WTC11 (cell line): ENCODE results near the gene ITCH. TPM values are rescaled to one million over a fixed set of nuclear protein-coding genes. Genes with fewer than 3 reads are reported as not detected.
"Not testable (repeated sequence)": the region's sequence is repeated elsewhere in the genome, so short reads cannot be mapped to it uniquely, and the experiment has no call there.

Experiments
- ATAC-seq: fragments of 200-7000 bp; cut with Tn5 transposase; 2 replicates; pipeline ENCODE4 v1.10.0; 2021; ENCODE audit warnings: mild to moderate bottlenecking, moderate library complexity
- CTCF ChIA-PET: fragments of 300-600 bp; sonication (Branson Sonifier 250); formaldehyde crosslinking; loops from one replicate; lab custom pipeline; 2021; ENCODE audit warnings: antibody characterized with exemption; lab: Charles Lee
- POLR2A ChIA-PET: fragments of 350-600 bp; sonication (Branson Sonifier 250); formaldehyde crosslinking; loops from one replicate; lab custom pipeline; 2021; ENCODE audit warnings: antibody characterized with exemption; lab: Charles Lee
- DNase-seq: peaks from one replicate; pipeline ENCODE4 v3.0.0; 2021; ENCODE audit warnings: low spot score
- H3K27ac Mint-ChIP-seq: 2 replicates; pipeline ENCODE4 v1.8.0; 2021; ENCODE audit warnings: mixed read lengths
- H3K27me3 Mint-ChIP-seq: 2 replicates; pipeline ENCODE4 v1.8.0; 2021; ENCODE audit warnings: low read depth, mild to moderate bottlenecking, moderate library complexity, mixed read lengths
- H3K36me3 Mint-ChIP-seq: 2 replicates; pipeline ENCODE4 v1.8.0; 2021; ENCODE audit warnings: mixed read lengths
- H3K4me1 Mint-ChIP-seq: 2 replicates; pipeline ENCODE4 v1.8.0; 2022; ENCODE audit warnings: mixed read lengths
- H3K4me3 Mint-ChIP-seq: 2 replicates; pipeline ENCODE4 v1.8.0; 2021; ENCODE audit warnings: mild to moderate bottlenecking, moderate library complexity, mixed read lengths
- H3K9me3 Mint-ChIP-seq: 2 replicates; pipeline ENCODE4 v1.8.0; 2021; ENCODE audit warnings: mixed read lengths
- AFF4 ChIP-seq: sonication (generic); formaldehyde crosslinking; IDR thresholded peaks from 2 replicates; pipeline ENCODE4 v1.8.1; 2023; ENCODE audit warnings: mild to moderate bottlenecking, missing genetic modification reagents, borderline replicate concordance
- ATF1 ChIP-seq: sonication (generic); formaldehyde crosslinking; IDR thresholded peaks from 2 replicates; pipeline ENCODE4 v1.8.1; 2023; ENCODE audit warnings: mild to moderate bottlenecking, moderate library complexity, missing genetic modification reagents
- EMX1 ChIP-seq: fragments of 250-450 bp; sonication (Bioruptor Pico); IDR thresholded peaks from 2 replicates; pipeline ENCODE4 v1.8.0; 2021; ENCODE audit warnings: mild to moderate bottlenecking
- ESRRA ChIP-seq: sonication (generic); formaldehyde crosslinking; IDR thresholded peaks from 2 replicates; pipeline ENCODE4 v1.8.1; 2022; ENCODE audit warnings: mild to moderate bottlenecking, missing genetic modification reagents, borderline replicate concordance
- ETV6 ChIP-seq: sonication (generic); formaldehyde crosslinking; IDR thresholded peaks from 2 replicates; pipeline ENCODE4 v1.8.1; 2022; ENCODE audit warnings: mild to moderate bottlenecking, missing genetic modification reagents
- GABPB1 ChIP-seq: sonication (generic); formaldehyde crosslinking; IDR thresholded peaks from 2 replicates; pipeline ENCODE4 v1.8.1; 2023; ENCODE audit warnings: mild to moderate bottlenecking, missing genetic modification reagents
- GRHL2 ChIP-seq: fragments of 250-450 bp; sonication (Bioruptor Pico); IDR thresholded peaks from 2 replicates; pipeline ENCODE4 v1.8.0; 2022; ENCODE audit warnings: mild to moderate bottlenecking, moderate library complexity; ENCODE audit not compliant: insufficient replicate concordance, severe bottlenecking
- JAZF1 ChIP-seq: fragments of 250-450 bp; sonication (Bioruptor Pico); IDR thresholded peaks from 2 replicates; pipeline ENCODE4 v1.9.0; 2021; ENCODE audit warnings: moderate library complexity, mild to moderate bottlenecking, inconsistent platforms
- KAT7 ChIP-seq: sonication (generic); formaldehyde crosslinking; IDR thresholded peaks from 2 replicates; pipeline ENCODE4 v1.8.1; 2023; ENCODE audit warnings: missing genetic modification reagents, mild to moderate bottlenecking, borderline replicate concordance
- NFE2L1 ChIP-seq: sonication (generic); formaldehyde crosslinking; IDR thresholded peaks from 2 replicates; pipeline ENCODE4 v1.8.1; 2023; ENCODE audit warnings: missing genetic modification reagents
- RELA ChIP-seq: sonication (generic); formaldehyde crosslinking; IDR thresholded peaks from 2 replicates; pipeline ENCODE4 v1.8.1; 2022; ENCODE audit warnings: missing genetic modification reagents, mild to moderate bottlenecking, borderline replicate concordance
- STAT6 ChIP-seq: sonication (generic); formaldehyde crosslinking; conservative IDR thresholded peaks from 2 replicates; pipeline ENCODE4 v1.8.1; 2023; ENCODE audit warnings: mild to moderate bottlenecking, low read depth, missing genetic modification reagents, moderate library complexity
- TP53 ChIP-seq: sonication (generic); formaldehyde crosslinking; IDR thresholded peaks from 2 replicates; pipeline ENCODE4 v1.8.1; 2023; ENCODE audit warnings: mild to moderate bottlenecking, missing genetic modification reagents
- ZBTB43 ChIP-seq: sonication (generic); formaldehyde crosslinking; IDR thresholded peaks from 2 replicates; pipeline ENCODE4 v1.8.1; 2023; ENCODE audit warnings: mild to moderate bottlenecking, missing genetic modification reagents
- ZMAT4 ChIP-seq: fragments of 250-450 bp; sonication (Bioruptor Pico); IDR thresholded peaks from 2 replicates; pipeline ENCODE4 v1.9.0; 2021; ENCODE audit warnings: mild to moderate bottlenecking
- ZNF121 ChIP-seq: sonication (generic); formaldehyde crosslinking; IDR thresholded peaks from 2 replicates; pipeline ENCODE4 v1.8.0; 2023; ENCODE audit warnings: missing genetic modification reagents
- ZNF671 ChIP-seq: fragments of 250-450 bp; sonication (Bioruptor Pico); IDR thresholded peaks from 2 replicates; pipeline ENCODE4 v1.8.0; 2021; ENCODE audit warnings: mild to moderate bottlenecking
- total RNA-seq: library from RNA; stranded (reverse); gene quantifications from 3 replicates; pipeline ENCODE4 v1.2.3, GENCODE V29; 2021

The ITCH gene
- total RNA-seq, 1 experiment from 2014 or later, result 35.8 TPM

GRCh38 chr20:34367155-34367554 is 4.1 kb downstream of the ITCH start (continued):
- TF ChIP-seq ZNF121 (CRISPR knock-in tag), result no peak
- TF ChIP-seq STAT6 (CRISPR knock-in tag), result no peak
- TF ChIP-seq, all 79 proteins: peak for 0

GRCh38 chr20:34367911-34368310 is 4.8 kb downstream of the ITCH start:
- CTCF ChIA-PET, result interaction anchor here (0.7 to 5.8 kb wide), 2 partner anchors 36 to 56 kb away, joined by 3 to 31 read pairs; no protein-coding TSS in a partner anchor
- peak overlapping the region; percentile 15; the same call in 1 of the 2 replicates for H3K27ac Mint-ChIP-seq
- peaks cover 38% of the 10 kb centered on the region for H3K36me3 Mint-ChIP-seq
- not testable (repeated sequence) for H3K4me3 Mint-ChIP-seq, H3K27me3 Mint-ChIP-seq, ATAC-seq, H3K9me3 Mint-ChIP-seq, DNase-seq
- H3K4me1 Mint-ChIP-seq, result peaks cover 19% of the 10 kb centered on the region
- POLR2A ChIA-PET, result interaction anchor here (0.6 kb wide), 1 partner anchor 30 kb away, joined by 3 read pairs; no protein-coding TSS in a partner anchor

GRCh38 chr20:34368547-34368946 is 5.5 kb downstream of the ITCH start:
- H3K27me3 Mint-ChIP-seq, result no peaks in the 10 kb centered on the region
- peaks cover 19% of the 10 kb centered on the region for H3K4me1 Mint-ChIP-seq
- ChIA-PET CTCF (interaction anchor here (5.8 kb wide), 1 partner anchor 56 kb away, joined by 31 read pairs; no protein-coding TSS in a partner anchor), POLR2A (interaction anchor here (0.6 kb wide), 1 partner anchor 18 kb away, joined by 3 read pairs; no protein-coding TSS in a partner anchor)
- ATAC-seq, result no peak
- no peak overlapping the region for H3K4me3 Mint-ChIP-seq
- peak overlapping the region; percentile 60; the same call in 1 of the 2 replicates for H3K27ac Mint-ChIP-seq
- no peak for DNase-seq
- H3K9me3 Mint-ChIP-seq, result peaks cover 4% of the 10 kb centered on the region; the same call in 1 of the 2 replicates
- H3K36me3 Mint-ChIP-seq, result peaks cover 38% of the 10 kb centered on the region
- TF ChIP-seq JAZF1 (no peak), TP53 (CRISPR knock-in tag) (no peak), ESRRA (CRISPR knock-in tag) (no peak), ZMAT4 (CRISPR knock-in tag) (no peak), RELA (CRISPR knock-in tag) (no peak), ZBTB43 (CRISPR knock-in tag) (no peak), AFF4 (CRISPR knock-in tag) (no peak), ATF1 (CRISPR knock-in tag) (no peak), EMX1 (CRISPR knock-in tag) (no peak), GRHL2 (CRISPR knock-in tag) (no peak), NFE2L1 (no peak), KAT7 (CRISPR knock-in tag) (no peak), STAT6 (CRISPR knock-in tag) (no peak), ETV6 (CRISPR knock-in tag) (no peak), ZNF671 (CRISPR knock-in tag) (no peak), GABPB1 (CRISPR knock-in tag) (no peak)
